Kidney epithelial cell (primary cell): ENCODE data around the gene ZBP1. TPM values are rescaled to one million over a fixed set of nuclear protein-coding genes. Genes with fewer than 3 reads are reported as not detected.
A peak's percentile ranks its signal among the peaks of the same experiment; 100 is the strongest.

ENCODE experiments used
- DNase-seq: peaks from one replicate; pipeline ENCODE4 v3.0.0-alpha.2; 2010; ENCODE audit warnings: low read depth
- H3K27me3 ChIP-seq: 2 replicates; pipeline ENCODE4 v1.6.0; 2011; ENCODE audit warnings: low read length; ENCODE audit not compliant: control insufficient read depth, insufficient read depth
- H3K36me3 ChIP-seq: 2 replicates; pipeline ENCODE4 v1.5.1; 2011; ENCODE audit warnings: low read length; ENCODE audit not compliant: control insufficient read depth, insufficient read depth
- H3K4me3 ChIP-seq: 2 replicates; pipeline ENCODE4 v1.5.1; 2011; ENCODE audit warnings: low read depth, mild to moderate bottlenecking, control low read depth, low read length
- CTCF ChIP-seq: IDR thresholded peaks from 2 replicates; pipeline ENCODE4 v1.5.1; 2011; ENCODE audit warnings: mild to moderate bottlenecking, moderate library complexity, low read length, control low read depth, inconsistent platforms; ENCODE audit not compliant: insufficient read depth, poor library complexity, severe bottlenecking
- total RNA-seq: library from RNA; depleted of rRNA; stranded (reverse); fragments of >200 nt; gene quantifications from 2 replicates; pipeline ENCODE4 v1.2.3, GENCODE V29; 2015

The ZBP1 gene
- total RNA-seq, 1 donor from 2014 or later: not detected

GRCh38 chr20:57596998-57597939 lies 23.0 kb downstream of the ZBP1 start:
- no peak for DNase-seq
- peak; percentile 80 for TF ChIP-seq CTCF

GRCh38 chr20:57596358-57596757 lies 23.9 kb downstream of the ZBP1 start:
- H3K36me3 ChIP-seq: no peaks in the 10 kb centered on the region
- DNase-seq: no peak

More at GRCh38 chr20:57596998-57597939, 23.0 kb downstream of the ZBP1 start:
- H3K27me3 ChIP-seq: peaks cover 12% of the 10 kb centered on the region
- no peaks in the 10 kb centered on the region for H3K36me3 ChIP-seq
- no peak overlapping the region for H3K4me3 ChIP-seq

GRCh38 chr20:57595041-57596030 lies 24.9 kb downstream of the ZBP1 start:
- no peak overlapping the region for H3K4me3 ChIP-seq

More at GRCh38 chr20:57596358-57596757, 23.9 kb downstream of the ZBP1 start:
- H3K4me3 ChIP-seq: no peak overlapping the region
- peaks cover 17% of the 10 kb centered on the region for H3K27me3 ChIP-seq
- no peak for TF ChIP-seq CTCF

GRCh38 chr20:57594092-57594951 lies 25.9 kb downstream of the ZBP1 start:
- H3K27me3 ChIP-seq: peaks cover 33% of the 10 kb centered on the region
- no peak for DNase-seq
- TF ChIP-seq CTCF: peak; percentile 78
- no peak overlapping the region for H3K4me3 ChIP-seq
- H3K36me3 ChIP-seq: no peaks in the 10 kb centered on the region

More at GRCh38 chr20:57595041-57596030, 24.9 kb downstream of the ZBP1 start:
- peaks cover 23% of the 10 kb centered on the region for H3K27me3 ChIP-seq
- TF ChIP-seq CTCF: no peak
- no peak for DNase-seq
- no peaks in the 10 kb centered on the region for H3K36me3 ChIP-seq
